DMS 273 (cell line): ENCODE data around the gene UQCC2.

Experiments used
- DNase-seq: peaks from one replicate; lab custom pipeline; 2025; ENCODE audit not compliant: unreplicated experiment; lab: John Stamatoyannopoulos, UW

The UQCC2 gene

DNA sequence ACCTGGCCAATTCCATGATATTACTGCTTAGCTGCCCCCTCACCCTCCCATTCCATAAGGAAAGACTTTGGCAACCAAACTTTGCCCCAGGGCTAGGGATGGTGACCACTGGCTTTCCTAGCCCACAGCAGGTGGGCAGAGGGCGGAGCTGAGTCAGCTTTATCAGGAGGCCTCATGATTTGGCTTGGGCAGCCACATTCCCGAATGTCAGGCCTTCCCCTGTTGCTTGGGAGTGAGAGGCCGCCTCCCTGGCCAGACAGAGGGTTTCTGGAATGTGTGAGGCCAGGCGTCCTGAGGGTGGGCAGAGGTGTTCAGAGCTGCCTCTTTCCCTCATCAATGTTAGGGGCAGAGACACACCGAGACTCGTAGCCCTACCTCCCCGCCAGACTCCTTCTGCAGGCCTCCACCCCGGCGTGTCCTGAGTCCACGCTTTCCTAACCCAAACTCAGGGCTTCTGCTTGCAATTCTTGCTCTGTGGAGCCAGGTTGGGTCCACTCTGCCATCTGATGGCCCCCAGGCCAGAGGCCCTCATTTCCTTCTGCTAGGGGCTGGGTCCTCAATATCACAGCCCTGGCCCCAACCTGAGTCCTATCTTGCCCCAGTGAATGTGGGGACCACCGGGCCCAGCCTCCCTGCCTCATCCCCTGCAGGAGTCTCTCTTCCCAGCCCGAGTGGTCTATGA is 19.3 kb downstream of the UQCC2 start:
- DNase-seq, result no peak

DNA sequence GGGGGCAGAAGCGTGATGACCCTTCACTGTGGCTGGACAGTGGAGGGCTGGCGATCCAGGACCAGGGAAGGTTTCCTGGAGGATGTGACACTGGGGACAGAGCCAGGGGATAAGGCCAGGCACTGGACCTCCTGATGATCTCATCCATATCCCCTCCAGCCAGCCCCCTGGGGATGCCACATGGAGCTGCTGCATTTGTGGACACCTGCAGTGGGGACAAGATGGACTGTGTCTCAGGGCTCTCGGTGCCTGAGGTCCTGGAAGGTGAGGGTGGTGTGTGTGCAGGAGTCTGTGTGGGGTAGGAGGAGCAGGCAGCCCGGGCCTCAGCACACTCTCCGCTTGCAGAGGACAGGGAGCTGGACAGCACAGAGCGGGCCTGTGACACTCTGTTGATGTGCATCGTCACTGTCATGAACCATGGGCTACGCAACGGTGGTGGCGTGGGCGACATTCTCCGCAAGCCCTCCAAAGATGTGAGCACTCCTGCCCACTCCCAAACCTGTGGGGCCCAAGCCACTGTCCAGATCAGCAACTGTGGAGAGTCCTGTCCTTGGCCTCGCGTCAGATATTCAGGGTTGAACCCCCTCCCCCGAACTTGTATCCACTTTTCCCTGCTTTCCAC is 19.9 kb downstream of the UQCC2 start:
- DNase-seq, result no peak

DNA sequence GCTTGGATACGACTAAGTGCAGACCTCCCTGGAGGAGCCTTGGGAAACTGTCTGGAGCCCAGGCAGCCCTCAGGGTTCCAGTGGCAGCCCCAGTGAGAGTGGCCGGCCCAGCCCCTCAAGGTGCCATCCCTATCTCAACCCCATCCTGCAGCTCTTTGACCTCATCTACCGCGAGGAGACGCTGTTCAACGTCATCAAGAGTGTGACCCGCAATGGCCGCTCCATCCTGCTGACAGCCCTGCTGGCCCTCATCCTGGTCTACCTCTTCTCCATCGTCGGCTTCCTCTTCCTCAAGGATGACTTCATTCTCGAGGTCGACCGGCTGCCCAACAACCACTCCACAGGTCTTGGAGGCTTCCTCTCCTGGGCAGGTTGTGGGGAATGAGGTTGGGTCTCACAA is 20.7 kb downstream of the UQCC2 start:
- DNase-seq, result no peak

DNA sequence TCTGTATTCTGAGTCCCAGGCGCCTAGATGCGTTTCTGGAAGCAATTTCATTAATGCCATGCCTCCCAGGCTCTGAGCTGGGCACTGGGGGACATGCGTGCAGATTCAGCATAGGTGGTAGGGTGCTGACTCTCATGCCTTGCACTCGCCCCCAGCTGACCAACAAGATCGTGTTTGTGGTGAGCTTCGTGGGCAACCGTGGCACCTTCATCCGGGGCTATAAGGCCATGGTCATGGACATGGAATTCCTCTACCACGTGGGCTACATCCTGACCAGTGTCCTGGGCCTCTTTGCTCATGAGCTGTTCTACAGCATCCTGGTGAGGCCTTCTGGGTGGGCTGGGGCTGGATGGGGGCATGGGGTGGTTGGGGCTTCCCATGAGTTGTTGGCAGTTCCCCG is 21.6 kb downstream of the UQCC2 start:
- DNase-seq, result no peak

DNA sequence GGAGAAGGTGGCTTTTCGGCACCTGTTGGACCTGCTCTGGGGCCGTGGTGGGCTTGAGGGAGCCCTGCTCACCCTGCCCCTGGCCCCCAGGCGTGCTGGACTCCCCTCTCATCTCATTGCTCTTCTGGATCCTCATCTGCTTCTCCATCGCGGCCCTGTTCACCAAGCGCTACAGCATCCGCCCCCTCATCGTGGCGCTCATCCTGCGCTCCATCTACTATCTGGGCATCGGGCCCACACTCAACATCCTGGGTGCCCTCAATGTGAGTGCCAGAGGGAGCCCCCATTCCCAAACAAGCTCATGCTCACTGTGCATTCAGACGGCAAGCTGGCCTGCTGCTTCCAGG is 22.4 kb downstream of the UQCC2 start:
- DNase-seq, result no peak

DNA sequence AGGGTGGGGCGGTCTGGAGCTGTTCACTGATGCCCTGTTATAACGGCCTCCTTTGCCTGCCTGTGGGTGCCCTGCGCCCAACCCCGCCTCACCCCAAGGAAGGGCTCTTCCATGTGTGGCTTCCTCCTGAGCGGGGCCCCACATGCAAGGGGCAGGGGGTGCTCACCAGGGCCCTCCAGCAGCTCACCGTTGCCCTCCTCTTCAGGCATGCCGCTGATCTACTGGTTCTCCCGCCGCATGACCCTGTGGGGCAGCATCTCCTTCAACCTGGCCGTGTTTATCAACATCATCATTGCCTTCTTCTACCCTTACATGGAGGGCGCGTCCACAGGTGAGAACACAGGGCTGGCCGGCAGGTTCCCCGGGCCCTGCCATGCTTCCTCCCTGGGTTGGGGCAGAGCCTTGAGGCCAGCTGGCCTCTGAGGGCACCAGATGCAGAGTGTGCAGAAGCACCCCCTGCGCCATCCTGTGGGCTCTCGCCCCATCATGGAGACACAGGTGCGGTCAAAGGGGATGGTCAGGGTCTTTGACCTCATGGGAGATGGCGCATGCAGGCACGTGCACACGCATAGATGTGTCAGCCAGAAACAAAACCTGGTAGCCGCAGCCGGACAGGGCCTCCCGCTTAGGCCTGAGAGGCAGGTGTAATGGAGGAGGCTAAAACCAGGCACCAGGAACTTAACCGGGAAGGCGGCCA is 22.9 kb downstream of the UQCC2 start:
- no peak for DNase-seq

DNA sequence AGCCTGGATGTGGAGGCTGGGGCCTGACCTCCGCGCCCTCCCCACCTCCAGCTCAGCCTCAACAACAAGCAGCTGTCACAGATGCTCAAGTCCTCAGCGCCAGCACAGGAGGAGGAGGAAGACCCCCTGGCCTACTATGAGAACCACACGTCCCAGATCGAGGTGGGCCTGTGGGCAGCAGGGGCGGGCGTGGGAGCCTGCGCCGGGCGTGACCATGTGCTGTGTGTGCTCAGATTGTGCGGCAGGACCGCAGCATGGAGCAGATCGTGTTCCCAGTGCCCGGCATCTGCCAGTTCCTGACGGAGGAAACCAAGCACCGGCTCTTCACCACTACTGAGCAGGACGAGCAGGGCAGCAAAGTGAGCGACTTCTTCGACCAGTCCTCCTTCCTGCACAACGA is 23.5 kb downstream of the UQCC2 start:
- DNase-seq, result no peak

DNA sequence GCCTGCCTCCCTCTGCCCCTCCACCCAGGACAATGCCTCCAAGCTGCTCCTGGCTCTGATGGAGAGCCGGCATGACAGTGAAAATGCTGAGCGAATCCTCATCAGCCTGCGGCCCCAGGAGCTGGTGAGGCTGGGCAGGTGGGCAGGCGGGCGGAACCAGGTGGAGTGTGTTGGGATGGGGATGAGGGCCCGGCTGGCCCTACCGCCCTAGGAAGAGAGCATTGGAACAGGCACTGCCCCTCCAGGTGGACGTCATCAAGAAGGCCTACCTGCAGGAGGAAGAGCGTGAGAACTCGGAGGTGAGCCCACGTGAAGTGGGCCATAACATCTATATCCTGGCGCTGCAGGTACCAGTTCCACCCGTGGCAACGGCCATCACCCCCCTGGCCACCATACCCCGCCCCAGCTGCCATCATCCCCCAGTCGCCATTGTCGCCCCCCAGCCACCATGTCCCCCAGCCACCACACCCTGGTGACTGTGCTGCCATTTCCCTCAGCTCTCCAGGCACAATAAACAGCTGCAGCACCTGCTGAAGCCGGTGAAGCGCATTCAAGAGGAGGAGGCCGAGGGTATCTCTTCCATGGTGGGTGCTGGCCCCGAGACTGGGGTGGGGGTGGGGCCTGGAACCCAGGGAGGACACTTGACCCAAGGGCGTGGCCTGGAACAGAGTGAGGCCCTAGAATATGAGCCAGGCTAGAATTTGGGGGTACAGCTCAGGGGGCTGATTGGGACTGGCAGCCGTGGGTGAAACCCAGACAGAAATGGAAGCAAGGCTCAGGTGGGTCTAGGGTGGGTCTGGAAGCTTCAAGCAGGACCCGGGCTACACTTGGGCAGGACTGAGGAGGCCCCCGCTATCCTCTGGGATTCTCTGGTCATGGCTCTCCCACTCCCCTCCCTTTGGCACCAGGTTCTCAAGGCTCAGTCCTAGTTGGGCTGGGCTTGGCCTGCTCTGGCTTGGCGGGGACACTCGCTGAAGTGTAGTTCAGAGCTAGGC is 24.2 kb downstream of the UQCC2 start:
- DNase-seq, result no peak

DNA sequence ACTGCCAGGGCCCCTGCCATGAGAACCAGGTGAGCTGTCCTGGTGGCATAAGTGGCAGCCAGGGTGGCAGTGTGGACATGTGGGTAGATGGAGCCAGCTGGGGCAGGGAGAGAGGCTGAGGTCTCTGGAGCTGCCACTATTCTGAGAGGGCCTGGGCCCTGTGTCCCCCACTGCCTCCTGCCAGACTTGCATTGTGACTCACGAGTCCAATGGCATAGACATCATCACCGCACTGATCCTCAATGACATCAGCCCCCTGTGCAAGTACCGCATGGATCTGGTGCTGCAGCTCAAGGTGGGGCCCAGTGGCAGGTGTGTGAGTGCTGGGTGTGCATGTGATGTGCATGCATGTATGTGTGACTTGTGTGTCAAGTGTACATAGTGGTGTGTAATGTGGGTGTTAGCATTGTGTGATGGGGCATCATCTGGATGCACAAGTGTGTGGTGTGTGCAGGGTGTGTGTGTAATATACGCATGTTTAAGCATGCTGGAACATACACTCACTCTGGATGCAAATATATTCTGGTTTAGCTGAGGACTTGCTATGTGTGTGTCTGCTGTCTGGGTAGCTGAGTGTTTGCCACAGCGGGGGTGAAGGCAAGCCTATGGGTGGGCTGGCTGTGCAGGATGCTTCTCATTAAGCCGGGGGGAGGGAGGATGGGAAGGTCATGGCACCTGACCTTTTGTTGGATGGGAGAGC is 25.1 kb downstream of the UQCC2 start:
- DNase-seq, result no peak

DNA sequence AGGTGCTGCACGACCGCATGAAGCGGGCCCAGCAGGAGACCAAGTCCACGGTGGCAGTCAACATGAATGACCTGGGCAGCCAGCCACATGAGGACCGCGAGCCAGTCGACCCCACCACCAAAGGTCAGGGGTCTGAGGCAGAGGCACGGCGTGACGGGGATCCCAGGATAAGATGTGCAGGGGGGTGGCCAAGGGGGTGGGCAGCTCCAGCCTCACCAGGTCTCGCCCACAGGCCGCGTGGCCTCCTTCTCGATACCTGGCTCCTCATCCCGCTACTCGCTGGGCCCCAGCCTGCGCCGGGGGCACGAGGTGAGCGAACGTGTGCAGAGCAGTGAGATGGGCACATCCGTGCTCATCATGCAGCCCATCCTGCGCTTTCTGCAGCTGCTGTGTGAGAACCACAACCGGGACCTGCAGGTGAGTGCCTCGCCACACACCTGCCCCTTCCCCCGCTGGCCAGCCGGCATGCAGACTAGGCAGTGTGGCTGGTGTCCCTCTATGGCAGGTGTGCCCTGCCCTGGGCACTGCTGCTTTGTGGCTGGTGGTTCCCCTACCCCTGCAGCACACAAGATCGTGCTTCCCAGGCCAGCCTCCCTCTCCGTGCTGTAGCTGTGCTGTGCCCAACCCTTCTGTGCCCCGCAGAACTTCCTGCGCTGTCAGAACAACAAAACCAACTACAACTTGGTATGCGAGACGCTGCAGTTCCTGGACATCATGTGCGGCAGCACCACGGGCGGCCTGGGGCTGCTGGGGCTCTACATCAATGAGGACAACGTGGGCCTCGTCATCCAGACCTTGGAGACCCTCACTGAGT is 25.9 kb downstream of the UQCC2 start:
- no peak for DNase-seq

DNA sequence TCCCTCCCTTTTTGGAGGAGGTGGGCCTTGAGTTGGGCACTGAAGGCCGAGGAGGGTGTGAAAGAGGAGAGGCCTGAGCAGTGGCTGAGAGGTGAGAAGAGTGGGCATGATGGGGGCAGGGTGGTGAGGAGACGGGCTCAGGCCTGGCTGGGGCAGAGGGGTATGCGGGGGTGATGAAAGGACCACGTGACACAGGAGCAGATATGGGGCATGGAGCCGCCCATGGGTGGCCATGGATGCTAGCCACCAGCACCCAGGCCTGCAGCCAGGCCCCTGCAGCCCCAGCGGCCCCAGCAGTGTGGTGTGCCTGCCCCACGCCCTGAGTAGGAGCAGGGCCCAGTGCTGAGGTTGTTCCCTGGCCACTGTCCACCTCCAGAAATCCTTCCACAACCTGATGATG is 26.5 kb downstream of the UQCC2 start:
- no peak for DNase-seq

DNA sequence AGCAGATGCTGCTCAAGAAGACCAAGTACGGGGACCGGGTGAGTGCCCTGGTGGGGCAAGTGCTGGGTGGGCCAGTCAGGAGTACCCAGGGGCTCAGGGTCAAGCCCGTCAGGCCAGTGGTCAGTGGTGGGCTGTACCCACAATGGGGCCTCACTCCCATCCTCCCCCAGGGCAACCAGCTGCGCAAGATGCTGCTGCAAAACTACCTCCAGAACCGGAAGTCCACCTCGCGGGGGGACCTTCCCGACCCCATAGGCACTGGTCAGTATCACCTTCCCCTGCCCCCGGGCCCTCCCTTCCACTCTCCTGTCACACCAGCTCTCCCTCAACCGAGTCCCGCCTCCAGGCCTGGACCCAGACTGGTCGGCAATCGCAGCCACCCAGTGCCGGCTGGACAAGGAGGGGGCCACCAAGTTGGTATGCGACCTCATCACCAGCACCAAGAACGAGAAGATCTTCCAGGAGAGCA is 27.0 kb downstream of the UQCC2 start:
- no peak for DNase-seq

DNA sequence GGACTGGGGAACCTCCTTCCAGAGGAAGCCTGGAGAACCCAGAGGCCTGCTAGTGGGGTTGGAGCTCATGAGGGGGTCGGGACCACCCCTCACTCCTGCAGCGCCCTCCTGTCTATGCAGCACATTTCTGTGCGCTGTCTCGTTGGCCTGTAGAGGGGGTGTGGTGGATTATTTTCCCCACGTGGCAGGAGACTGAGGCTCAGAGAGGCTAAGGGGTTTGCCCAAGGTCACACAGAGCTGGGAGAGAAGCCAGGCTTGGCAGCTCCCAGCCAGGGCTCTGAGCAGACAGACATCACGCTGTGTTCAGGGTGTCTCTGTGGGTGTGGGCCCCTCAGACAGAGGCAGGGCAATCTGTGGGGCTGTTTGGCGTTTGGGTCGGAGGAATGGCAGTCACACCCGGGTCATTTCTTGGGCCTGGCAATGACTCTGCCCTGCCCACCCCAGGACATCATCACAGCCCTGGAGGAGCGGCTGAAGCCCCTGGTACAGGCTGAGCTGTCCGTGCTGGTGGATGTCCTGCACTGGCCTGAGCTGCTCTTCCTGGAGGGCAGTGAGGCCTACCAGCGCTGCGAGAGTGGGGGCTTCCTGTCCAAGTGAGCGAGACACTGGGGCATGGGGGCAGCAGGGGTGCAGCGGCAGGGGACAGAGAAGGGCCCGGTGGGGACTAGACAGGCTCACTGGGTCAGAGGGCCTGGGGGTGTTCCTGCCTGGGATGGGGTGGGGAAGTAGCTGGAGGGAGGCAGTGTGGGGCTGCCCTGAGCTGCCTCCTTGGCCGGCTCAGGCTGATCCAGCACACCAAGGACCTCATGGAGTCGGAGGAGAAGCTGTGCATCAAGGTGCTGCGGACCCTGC is 27.7 kb downstream of the UQCC2 start:
- peak; percentile 23 for DNase-seq

DNA sequence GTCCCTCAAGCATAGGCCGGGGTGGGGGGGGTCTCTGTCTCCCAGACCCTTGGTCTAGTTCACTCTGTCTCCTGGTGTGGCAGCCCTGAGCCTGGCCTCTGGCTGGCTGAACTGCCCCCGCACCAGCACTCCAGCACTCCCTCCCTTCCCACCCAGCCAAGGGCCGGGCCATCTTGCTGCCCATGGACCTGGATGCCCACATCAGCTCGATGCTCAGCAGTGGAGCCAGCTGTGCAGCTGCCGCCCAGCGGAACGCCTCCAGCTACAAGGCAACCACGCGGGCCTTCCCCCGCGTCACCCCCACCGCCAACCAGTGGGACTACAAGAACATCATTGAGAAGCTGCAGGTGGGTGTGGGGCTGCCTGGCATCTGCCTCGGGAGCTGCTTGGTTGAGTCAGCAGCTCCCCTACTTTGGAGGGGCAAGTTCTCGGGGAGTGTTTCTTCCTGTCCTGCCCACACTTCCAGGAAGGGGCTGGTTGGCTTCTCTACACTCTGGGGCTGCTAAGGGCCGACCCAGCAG is 28.4 kb downstream of the UQCC2 start:
- DNase-seq, result peak; percentile 17

DNA sequence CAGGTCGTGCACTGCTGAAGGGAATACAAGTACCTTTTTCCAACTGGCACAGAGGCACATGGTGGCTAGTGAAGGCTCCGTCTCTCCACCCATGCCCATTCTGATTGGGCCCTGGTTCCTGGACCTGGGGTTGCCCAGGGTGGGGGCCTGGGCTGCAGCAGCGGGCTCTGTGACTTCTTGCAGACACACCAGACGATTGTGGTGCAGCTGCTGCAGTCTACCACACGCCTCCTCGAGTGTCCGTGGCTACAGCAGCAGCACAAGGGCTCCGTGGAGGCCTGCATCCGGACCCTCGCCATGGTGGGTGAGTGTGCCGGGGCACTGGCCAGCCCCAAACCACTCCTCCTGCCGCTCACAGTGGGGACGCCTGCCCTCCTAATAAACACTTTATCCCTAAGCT is 29.2 kb downstream of the UQCC2 start:
- no peak for DNase-seq

DNA sequence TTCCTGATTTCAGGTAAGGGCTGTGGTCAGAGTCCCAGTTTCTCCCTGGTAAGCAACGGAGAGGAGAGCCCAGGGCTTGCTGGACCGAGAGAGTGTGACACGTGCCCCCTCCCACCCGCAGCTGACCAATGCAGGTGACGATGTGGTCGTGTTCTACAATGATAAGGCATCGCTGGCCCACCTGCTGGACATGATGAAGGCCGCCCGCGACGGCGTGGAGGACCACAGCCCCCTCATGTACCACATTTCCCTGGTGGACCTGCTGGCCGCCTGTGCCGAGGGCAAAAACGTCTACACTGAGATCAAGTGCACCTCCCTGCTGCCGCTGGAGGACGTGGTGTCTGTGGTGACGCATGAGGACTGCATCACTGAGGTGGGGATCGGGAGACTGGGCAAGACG is 31.7 kb downstream of the UQCC2 start:
- DNase-seq, result no peak

DNA sequence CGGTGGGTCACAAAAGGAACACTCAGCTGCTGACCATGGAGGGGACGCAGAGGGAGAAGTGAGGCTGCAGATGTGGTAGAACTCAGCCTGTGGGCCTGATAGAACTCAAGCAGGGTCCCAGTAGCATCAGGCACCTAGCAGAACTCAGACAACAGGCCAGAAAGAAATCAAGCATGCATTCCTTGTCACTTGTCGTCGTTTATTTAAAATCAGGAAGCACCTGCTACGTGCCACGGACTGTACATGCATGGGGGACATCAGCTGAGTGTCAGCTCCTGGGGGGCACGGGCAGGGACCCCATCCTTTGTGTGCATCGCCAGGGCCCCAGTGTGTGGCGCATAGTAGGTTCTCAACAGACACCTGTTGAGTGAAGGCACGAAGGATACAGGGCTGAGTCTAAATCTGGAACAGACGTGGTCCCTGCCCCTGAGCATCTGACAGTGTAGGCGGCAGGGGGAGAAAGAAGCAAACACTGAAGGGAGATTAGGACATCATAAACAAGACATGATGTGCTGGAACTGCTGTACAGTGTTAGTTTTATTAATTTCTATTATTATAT is 32.5 kb downstream of the UQCC2 start:
- DNase-seq, result no peak

DNA sequence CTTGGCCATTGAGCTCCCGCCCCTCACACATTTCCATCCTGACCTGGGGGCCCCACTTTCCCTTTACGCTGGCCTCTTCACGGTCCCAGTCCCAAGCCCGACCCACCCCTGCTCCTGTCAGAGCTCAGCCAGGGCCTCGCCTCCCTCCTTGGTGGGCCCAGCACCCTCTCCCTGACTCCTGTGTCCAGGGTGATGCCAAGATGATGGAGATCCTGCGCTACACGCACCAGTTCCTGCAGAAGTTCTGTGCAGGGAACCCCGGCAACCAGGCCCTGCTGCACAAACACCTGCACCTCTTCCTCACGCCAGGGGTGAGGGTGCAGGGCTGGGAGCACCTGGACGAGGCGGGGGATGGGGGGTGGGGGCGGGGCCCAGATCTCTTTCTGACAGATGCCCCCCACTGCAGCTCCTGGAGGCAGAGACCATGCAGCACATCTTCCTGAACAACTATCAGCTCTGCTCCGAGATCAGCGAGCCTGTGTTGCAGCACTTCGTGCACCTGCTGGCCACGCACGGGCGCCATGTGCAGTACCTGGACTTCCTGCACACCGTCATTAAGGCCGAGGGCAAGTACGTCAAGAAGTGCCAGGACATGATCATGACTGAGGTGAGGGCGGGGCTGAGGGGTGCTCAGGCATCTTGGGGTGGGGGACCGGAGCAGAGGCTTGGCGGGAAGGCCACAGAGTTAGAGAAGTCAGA is 33.1 kb downstream of the UQCC2 start:
- DNase-seq, result no peak
